HG03135 (cell line): ENCODE results near the gene CLCN6.

ENCODE experiments used
- ATAC-seq: cut with Tn5 transposase; IDR thresholded peaks from one replicate; pipeline ENCODE4 v1.9.1; 2021; ENCODE audit warnings: mild to moderate bottlenecking, moderate library complexity; ENCODE audit not compliant: unreplicated experiment

Gene CLCN6

DNA sequence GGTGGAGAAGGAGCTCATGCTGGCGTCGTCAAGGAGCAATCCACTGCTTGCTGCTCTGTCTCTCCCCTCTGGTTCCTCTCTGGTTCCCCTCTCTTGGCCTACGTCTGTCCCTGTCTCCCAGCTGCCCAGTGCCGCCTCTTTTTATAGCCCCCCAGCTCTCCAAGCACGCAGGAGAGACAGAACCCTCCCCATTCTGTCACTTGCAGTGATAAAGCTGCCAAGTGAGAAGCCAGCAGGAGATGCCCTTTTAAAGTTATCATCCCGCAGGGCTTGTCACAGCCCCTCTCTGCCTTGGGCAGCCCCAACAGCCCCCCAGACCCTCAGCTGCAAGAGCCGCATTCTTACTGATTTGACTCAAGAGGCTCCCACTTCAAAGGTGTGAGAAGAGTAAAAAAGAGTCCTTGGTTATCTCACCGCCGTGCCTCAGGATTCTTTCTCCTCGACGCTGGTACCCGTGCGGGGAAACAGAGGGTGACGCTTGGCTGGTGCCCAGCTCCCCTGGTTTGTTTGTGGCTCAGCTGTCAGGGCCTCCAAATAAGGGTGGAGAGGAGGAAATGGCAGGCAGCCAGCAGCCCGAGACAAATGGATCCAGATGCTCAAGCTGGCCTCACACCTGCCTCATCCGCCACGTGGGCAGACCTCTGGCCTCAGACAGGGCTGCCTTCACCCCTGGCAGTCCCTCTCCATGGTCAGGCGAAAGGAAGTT, 41.8 kb downstream of the CLCN6 start, which contains the start of gene NPPA:
Gene NPPA (minus strand): TSS at position 117 of the 706 bp plus-strand sequence. CDS start 99 bp downstream, at position 18.
- ATAC-seq, result no peak

DNA sequence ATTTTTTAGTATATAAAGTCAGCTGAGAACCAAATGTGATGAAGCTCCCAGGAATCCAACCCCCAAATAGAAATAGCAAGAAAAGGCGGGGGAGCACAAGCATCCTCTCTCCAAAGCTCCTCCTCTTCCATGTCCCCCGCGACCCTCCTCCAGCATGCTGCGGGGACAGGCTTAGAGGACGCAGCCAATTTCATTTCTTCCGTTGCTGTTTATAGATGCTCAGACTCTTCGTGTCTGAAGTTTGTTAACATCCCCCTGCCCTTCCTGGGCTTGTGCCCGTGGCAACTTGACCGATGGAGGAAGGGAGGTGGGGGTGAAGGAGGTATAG, 42.3 kb downstream of the CLCN6 start:
- no peak for ATAC-seq

DNA sequence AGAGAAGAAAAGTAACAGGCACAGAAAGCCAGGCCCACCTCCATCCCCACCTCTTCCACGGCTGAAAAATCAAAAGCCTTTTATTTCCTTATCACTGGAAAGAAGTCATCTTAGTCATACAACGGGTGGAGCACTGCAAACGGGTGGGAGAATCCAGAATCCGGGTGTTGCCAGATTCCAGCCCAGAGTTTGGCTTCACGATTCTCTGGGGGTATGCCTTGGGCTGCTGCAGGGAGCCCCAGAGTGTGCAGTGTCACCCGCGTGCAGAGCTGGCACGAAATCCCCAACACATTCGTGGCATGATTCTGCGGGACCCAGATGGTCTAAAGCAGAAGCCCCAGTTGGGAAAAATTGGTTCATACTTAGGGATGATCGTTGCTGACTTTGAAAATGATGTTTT, 44.2 kb downstream of the CLCN6 start:
- ATAC-seq, result no peak

DNA sequence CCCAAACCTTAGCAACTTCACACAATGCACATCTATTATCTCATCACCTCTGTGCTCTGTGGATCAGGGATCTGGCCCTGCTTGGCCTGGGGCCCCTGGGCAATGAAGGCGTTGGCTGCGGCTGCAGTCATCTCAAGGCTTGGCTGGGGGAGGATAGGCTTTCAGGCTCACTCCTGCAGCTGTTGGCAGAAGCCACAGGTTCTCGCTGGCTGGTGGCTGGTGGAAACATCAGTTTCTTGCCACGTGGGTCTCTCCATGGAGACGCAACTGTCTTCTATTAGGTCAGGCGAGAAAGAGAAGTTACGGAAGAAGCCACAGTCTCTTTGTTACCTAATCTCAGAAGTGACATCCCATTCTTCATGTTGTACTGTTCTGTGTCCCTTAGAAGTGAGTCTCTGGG, 45.2 kb downstream of the CLCN6 start:
- no peak for ATAC-seq

DNA sequence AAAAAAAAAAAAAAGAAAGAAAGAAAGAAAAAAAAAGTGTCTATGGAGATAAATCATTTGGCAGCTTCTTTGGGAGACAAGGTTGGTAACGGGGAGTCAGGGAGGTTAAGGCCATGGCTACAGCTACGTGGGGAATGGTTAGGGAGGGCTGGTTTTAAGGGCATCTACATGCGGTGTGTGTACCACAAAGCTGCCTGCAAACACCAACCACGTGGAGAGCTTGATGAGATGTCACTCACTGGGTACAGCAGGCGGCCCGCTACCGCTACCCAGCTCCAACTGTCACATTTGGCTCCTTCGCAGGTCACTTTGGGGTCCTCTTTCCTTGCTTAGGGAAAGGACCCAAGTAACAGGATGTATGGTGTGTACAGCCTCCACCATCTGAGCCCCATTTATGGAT, 48.5 kb downstream of the CLCN6 start:
- no peak for ATAC-seq

DNA sequence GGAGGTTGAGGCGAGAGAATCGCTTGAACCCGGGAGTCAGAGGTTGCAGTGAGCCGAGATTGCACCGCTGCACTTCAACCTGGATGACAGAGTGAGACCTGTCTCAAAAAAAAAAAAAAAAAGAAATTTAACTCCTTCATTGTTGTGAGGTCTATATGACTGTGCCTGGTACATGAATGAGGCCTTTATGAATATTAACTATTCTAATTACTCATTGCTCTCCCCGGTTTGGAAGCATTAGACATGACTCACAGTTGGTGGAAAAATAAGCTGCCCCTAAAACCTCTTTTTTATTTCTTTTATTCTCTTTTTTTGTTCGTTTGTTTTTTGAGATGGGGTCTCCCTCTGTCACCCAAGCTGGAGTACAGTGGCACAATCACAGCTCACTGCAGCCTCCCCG, 49.4 kb downstream of the CLCN6 start:
- ATAC-seq, result no peak

DNA sequence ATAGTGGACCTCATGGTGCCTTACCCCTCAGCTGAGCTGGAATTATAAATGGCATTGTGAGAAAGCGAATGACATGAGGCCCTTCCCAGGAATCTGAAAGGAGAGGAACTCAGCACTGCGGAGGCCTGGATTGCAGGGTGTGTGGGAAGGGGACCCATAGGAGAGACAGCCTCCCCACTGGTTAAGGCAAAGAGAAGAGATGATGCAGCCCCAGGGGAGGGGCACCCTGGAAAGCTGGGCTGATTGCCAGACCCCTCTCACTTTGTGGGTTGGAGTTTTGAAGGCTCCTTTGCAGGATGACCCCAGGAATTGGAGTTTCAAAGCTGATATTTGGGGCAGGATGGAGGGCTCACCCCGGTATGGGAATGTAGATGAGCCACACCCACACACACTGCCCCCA, 50.7 kb downstream of the CLCN6 start:
- ATAC-seq, result no peak

DNA sequence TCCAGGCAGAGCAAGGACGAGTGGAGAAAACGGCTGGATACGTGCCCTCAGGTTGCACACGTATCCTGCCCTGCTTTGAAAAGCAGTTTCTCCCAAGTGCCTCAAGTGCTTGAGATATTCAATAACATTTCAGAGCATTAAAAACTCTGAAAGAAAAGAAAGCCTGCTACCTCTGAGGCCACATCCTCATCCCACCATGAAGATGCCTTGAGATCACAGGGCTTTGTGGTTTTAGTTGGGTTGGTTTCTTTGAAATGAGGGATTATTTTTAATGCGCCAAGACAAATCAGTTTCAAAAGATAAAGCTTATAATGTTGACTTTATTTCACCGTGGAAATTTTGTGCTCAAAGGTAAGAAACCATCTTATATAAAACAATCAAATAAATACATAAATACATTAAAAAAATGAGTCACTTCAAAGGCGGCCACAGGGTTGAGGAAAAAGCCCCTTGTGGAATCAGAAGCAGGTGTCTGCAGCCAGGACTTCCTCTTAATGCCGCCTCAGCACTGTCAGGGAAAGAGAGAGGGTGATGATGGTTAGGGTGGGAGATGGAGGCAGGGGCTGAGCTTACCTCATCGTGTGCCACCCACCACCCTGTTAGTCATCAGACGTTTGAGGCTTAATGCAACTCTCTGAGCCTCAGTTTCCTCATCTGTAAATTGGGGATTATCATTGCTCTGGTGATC, 51.3 kb downstream of the CLCN6 start:
- ATAC-seq, result no peak

DNA sequence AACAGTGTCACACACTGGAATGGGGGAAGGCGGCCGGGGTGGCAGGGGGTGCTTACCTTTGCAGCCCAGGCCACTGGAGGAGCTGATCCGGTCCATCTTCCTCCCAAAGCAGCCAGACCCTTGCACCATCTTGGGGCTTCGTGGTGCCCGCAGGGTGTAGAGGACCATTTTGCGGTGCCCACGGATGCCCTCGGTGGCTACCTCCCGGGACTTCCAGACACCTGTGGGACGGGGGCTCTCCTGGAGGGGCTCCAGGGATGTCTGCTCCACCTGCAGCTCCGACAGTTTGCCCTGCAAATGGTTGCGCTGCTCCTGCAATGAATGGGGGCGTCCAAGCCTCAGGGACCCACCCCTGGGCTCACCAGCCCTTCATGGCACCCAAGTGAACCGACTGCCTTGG, 52.2 kb downstream of the CLCN6 start:
- no peak for ATAC-seq

DNA sequence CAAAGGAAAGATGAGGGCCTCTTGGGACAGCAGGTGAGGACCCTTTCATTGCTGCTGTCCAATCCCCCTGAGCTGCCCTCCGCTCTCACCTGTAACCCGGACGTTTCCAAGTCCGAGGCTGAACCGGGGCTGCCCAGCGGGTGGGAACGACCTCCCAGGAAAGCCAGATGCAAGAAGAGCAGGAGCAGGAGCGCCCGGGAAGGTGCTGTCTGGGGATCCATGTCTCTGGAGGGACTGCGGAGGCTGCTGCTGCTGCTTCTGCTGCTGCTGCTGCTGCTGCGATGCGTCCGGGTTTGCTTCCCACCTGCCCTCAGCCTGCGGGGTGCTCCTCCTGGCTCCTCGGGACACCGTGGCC, 52.6 kb downstream of the CLCN6 start, which contains the start of gene NPPB:
Gene NPPB (minus strand): TSS at position 333 of the 355 bp plus-strand sequence. CDS start 112 bp downstream, at position 221.
- no peak for ATAC-seq

DNA sequence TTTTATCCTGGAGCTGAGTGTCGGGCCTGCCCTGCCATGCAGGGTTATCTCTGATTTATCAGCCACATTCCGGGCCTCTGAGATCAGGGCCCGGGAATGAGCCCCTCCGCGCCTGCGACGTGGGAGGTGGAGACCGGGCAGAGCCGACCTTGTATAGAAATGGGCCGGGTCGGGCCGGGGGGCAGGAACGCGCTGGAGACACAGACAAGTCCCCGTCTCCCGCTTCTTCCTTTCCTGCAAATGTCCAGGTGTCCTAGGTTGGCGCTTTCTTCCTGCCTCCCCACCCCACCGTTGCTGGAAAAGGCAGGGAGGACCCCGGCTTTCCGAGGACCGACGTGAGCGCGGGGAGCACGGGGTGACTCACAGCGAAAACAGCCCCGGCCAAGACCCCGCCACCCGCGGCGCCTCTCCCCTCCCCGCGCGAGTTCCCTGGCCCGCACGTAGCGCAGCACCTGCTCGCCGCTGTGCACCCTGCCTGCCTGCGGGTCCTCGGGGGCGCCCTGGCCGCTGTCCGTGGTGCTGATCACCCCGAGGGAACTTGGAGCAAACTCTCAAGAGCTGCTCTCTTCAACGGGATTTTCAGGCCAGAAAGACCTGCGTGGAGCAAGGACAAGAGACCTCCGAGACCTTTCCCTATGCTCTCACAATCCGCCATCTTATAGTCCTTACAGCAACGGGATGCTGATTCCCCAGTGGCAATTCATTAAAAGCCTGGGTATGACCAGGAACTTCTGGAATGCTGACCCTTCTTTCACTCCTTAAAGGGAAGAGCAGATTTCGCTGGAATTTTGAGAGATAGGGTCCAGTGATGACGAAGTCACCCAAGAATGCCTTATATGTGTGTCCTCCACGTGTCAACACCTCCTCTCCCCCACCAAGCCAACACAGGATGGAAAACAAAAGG, 53.2 kb downstream of the CLCN6 start:
- ATAC-seq, result no peak

DNA sequence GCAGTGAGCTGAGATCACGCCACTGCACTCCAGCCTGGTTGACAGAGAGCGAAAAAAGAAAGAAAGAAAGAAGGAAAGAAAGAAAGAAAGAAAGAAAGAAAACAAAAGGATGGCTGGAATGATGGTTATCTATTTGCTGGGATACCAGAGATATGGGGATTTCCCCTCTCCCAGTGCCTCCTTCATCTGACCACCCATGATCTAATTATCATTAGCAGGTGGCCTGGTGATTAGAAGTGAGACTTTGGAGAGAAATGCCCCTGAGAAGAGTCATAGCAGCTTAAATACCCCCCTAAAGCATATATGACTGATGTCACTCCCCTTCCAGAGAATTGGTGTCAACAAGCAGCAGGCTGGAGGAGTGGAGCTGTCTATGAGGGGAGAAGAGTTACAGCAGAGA, 54.1 kb downstream of the CLCN6 start:
- ATAC-seq, result no peak

DNA sequence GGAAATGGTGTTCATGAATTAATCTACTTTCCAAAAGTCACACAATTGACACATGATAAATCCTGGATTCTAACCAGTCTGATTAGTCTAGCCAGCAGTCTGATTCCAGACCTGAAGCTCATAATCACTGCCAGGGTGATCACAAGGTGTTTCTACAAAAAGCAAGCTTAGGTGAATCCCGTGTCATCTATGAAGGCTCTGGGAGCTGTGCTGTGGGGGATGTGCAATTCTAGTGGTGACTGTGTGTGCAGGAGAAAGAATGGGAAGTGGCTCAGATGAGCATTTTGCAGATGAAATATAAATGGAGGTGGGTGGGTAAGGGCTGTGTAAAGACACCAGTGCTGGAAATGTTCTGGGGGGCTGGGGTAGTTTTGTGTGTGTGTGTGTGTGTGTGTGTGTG, 54.6 kb downstream of the CLCN6 start:
- no peak for ATAC-seq

DNA sequence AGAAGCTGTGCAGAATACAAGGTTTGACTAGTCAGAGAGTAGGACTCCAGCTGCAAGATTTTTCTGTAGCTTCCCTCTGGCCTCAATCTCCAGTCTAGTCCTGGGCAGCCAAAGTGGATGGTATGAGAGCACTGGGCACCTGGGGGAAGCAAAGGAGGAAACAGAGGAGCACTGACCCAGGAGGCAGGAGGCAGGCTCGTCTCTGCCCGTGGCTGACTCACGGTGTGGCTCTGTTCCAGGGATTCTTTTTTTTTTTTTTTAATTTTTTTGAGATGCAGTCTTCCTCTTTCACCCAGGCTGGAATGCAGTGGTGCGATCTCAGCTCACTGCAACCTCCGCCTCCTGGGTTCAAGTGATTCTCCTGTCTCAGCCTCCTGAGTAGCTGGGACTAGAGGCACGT, 56.9 kb downstream of the CLCN6 start:
- no peak for ATAC-seq

DNA sequence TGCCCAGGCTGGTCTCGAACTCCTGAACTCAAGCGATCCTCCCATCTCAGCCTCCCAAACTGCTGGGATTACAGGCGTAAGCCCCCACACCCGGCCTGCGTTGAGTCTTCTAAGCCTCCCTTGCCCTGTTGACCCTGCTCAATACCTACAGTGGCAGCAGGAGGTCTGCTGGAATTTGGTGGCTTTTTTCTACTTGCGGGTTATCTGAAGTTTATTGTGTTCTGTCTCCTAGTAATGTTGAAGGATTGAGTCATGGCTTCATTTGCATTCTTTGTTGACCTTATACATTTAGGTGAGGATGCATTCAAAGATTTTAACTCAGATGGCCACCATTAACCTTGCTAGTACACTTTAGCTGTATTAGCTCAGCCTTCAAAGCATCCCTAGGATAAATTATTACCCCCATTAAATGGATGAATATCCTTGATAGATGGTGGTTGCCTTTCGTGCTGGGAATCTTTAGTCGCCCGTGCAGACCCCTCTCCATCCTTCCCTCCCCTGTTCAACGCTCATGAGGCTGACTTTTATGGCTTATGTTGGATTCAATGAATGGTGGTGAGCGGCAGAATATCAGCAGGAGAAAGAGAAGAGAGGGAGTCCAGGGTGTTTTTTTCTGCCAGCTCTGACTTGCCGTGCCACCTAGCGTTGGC, 62.5 kb downstream of the CLCN6 start:
- ATAC-seq, result no peak

DNA sequence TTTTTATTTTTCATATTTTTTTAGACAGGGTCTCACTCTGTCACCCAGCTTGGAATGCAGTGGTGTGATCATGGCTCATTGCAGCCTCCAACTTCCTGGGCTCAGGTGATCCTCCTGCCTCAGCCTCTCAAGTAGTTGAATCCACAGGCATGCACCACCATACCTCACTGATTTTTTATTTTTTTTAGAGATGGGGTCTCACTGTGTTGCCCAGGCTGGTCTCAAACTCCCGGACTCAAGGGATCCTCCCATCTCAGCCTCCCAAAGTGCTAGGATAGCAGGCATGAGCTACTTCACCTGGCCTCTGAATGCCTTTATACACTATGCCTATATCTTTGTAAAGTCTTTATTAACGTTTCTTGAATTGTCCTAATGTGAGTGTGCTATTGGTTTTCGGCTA, 63.1 kb downstream of the CLCN6 start:
- ATAC-seq, result no peak

DNA sequence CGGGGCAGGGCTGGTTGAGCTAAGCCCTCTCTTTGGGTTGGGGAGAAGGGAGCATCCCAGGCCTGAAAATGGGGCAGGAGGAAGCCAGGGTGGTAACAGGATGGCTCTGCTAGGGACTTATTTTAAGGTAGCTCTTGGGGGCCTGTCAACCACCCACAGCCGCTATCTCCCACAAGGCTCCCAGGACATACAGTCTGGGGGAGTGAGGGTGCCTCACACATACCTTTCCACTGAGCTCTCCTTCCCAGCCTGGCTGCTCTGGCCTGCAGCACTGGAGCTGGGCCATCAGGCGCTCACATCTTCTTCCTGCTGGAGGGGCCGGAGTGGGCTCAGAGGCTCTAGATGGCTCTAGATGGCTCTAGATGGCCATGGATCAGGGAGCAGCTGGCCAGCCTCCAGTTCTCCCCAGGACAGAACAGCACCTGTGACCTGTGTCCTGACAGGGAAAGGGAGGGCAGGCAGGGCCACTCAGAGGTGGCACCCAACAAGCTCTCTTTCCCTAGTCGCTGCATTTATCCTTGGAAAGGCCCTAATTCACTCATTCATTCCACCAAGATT, 63.7 kb downstream of the CLCN6 start:
- no peak for ATAC-seq

DNA sequence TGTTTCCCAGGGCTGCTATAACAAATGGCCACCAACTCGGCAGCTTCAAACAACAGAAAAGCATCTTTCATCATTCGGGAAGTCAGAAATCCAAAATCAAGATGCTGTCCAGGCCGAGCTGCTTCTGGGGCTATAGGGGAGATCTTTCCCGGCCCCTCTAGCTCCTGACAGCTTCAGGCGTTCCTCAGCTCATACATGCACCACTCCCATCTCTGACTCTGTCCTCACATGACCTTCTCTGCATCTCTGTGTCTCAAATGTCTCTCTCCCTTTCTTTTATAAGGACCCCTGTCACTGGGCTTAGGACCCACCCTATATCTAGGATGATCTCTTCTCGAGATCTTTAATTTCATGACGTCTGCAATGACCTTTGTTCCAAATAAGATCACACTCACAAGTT, 66.6 kb downstream of the CLCN6 start:
- ATAC-seq, result no peak

DNA sequence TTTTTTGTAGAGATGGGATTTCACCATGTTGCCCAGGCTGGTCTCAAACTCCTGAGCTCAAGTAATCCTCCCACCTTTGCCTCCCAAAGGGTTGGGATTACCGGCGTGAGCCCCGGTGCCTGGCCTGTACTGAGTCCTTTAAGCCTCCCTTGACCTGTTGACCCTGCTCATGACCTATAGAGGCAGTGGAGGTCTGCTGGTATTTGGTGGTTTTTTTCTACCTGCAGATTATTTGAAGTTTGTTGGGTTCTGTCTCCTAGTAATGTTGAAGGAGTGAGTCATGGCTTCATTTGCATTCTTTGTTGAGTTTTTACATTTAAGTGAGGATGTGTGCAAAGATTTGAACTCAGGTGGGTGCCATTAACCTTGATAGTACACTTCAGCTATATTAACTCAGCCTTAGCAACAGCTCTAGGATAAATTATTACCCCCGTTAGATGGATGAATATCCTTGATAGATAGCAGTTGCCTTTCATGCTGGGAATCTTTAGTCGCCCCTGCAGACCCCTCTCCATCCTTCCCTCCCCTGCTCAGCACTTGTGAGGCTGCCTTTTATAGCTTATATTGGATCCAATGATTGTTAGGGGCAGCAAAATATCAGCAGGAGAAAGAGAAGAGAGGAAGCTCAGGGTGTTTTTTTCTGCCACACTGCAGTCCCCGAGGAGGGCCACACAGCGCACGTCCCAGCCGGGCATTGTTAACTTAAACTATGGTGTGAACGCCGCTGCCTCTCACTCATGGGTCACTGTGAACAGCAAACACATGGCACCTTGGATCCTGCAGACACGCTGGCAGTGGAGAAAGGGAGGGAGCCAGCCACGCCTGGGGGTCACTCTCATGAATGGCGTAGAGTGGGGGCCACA, 67.6 kb downstream of the CLCN6 start:
- ATAC-seq, result no peak

DNA sequence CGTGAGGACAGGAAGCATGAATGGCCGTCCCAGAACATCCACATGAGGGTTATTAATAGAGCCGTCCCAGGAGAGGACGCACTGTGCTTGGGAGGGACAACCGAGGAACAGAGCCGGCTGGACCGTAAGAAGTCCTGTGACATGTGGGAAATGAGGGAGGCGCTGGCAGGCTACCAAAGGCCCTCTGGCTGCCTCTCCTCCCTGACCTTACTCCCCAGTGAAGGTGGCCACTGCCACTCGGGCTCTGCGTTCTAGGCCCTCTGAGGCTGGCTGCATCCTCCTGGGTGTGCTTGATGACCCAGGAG, 68.2 kb downstream of the CLCN6 start:
- no peak for ATAC-seq
